Measurements from ENCODE around the gene ELOB. TPM values are rescaled to one million over a fixed set of nuclear protein-coding genes. Genes with fewer than 3 reads are reported as not detected.

The ELOB gene
- total and polyA plus RNA-seq, 2 of the 13 experiments (the other 11 are each of a cell fraction or from before 2014, with no cell fraction given) = 208 to 225 TPM

DNA sequence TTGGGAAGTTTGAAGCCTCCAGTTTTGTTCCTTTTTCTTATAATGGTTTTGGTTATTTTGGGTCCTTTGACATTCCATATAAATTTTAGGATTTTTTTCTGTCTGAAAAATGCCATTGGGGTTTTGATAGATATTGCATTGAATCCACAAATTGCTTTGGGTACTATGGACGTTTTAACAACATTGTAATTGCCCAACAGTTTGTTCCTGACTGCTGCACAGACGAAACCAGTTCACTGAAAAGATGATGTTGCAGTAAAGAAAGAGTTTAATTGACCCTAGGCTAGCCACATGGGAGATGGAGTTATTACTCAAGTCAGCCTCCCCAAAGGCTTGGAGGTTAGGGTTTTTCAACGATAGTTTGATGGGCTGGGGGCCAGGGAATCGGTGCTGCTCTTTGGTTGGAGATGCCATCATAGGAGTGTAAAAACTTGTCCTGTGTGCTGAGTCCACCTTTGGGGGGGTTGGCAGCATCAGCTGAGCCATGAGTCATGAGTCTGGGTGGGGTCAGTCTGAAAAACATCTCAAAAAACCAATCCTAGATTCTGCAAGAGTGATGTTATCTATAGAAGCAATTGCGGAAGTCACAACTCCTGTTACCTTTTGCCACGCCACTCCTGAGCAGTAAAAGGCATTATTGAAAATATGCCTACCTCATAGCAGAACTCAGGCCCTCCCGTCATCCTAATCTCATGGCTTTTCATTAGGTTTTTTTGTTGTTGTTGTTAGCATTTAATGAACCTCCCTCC, 18.5 kb upstream of the ELOB start:
- 15% methylated on average over 7 of the region's 7 CpGs for WGBS (ENCODE audit: low lambda C conversion rate)
- TF ChIP-seq FOSL2 (CRISPR knock-in tag; IDR thresholded peaks at IDR 0.05) (peak; percentile 55; the same call in 1 of the 2 replicates), RNF219 (CRISPR knock-in tag; IDR thresholded peaks at IDR 0.05) (no peak), JUN (CRISPR knock-in tag; IDR thresholded peaks at IDR 0.05) (no peak), ZNF260 (CRISPR knock-in tag; IDR thresholded peaks at IDR 0.05; ENCODE audit: borderline replicate concordance, low read depth) (no peak)
- TF ChIP-seq, protein P1, sequence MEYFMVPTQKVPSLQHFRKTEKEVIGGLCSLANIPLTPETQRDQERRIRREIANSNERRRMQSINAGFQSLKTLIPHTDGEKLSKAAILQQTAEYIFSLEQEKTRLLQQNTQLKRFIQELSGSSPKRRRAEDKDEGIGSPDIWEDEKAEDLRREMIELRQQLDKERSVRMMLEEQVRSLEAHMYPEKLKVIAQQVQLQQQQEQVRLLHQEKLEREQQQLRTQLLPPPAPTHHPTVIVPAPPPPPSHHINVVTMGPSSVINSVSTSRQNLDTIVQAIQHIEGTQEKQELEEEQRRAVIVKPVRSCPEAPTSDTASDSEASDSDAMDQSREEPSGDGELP (IDR thresholded peaks at IDR 0.05; ENCODE audit: borderline replicate concordance, low read depth) = peak; percentile 27; the same call in 1 of the 2 replicates
- Histone ChIP-seq H3K4me3 (replicated peaks in 1 of 3; ENCODE audit: insufficient read depth in 1 of 3, low read depth in 2 of 3, low read length in 3 of 3) (no peak overlapping the region), H3K27ac (ENCODE audit: extremely low read length, insufficient read depth, low read length) (no peak overlapping the region), H3K36me3 (replicated peaks in 1 of 2; ENCODE audit: control insufficient read depth in 1 of 2, insufficient read depth in 2 of 2, low read length in 2 of 2) (no peaks in the 10 kb centered on the region), H3K79me2 (ENCODE audit: insufficient read depth, low read length) (no peaks in the 10 kb centered on the region), H4K20me1 (ENCODE audit: insufficient read depth, low read length) (no peaks in the 10 kb centered on the region), H3K4me2 (ENCODE audit: low read depth, low read length) (no peak overlapping the region), H3K4me1 (ENCODE audit: insufficient read depth, low read length) (peaks cover 26% of the 10 kb centered on the region), H3K9ac (ENCODE audit: insufficient read depth, low read depth, low read length) (no peak overlapping the region), H3K27me3 (ENCODE audit: control insufficient read depth in 1 of 2, insufficient read depth in 2 of 2, low read length in 2 of 2) (peaks cover 4 to 30% of the 10 kb centered on the region in 2 experiments; a peak in 4 of 5 replicates), H2AFZ (ENCODE audit: low read length) (no peak overlapping the region), H3K9me3 (ENCODE audit: low read length) (no peaks in the 10 kb centered on the region)
- DNase-seq (ENCODE audit: low spot score) (no peak), FAIRE-seq (no peak), ATAC-seq (no peak)
- in situ Hi-C loops (cut with HindIII; ENCODE audit: extremely low pct_ligation_motif_present, low pct_unique_long_range_greater_than_20kb) = no loop called here
- CTCF ChIA-PET (ENCODE audit: low intra/inter-chr PET ratio, low total read pairs) = no interaction called here
- intact Hi-C loops (cut with micrococcal nuclease; ENCODE audit: unreplicated experiment) = no loop called here
- no TSS peak for BruUV-seq (replicated peaks)
- POLR2A ChIA-PET = no interaction called here

Measured in HepG2 (cell line).